ENCODE data around the gene PLEKHD1. TPM values are rescaled to one million over a fixed set of nuclear protein-coding genes. Genes with fewer than 3 reads are reported as not detected.

The PLEKHD1 gene
- total and polyA plus RNA-seq, 2 of the 8 experiments (the other 6 are each of a cell fraction or from before 2014, with no cell fraction given), result 0.24 to 0.48 TPM

GRCh38 chr14:69538766-69539165 lies 54.2 kb downstream of the PLEKHD1 start (continued):
- TF ChIP-seq, protein P1, sequence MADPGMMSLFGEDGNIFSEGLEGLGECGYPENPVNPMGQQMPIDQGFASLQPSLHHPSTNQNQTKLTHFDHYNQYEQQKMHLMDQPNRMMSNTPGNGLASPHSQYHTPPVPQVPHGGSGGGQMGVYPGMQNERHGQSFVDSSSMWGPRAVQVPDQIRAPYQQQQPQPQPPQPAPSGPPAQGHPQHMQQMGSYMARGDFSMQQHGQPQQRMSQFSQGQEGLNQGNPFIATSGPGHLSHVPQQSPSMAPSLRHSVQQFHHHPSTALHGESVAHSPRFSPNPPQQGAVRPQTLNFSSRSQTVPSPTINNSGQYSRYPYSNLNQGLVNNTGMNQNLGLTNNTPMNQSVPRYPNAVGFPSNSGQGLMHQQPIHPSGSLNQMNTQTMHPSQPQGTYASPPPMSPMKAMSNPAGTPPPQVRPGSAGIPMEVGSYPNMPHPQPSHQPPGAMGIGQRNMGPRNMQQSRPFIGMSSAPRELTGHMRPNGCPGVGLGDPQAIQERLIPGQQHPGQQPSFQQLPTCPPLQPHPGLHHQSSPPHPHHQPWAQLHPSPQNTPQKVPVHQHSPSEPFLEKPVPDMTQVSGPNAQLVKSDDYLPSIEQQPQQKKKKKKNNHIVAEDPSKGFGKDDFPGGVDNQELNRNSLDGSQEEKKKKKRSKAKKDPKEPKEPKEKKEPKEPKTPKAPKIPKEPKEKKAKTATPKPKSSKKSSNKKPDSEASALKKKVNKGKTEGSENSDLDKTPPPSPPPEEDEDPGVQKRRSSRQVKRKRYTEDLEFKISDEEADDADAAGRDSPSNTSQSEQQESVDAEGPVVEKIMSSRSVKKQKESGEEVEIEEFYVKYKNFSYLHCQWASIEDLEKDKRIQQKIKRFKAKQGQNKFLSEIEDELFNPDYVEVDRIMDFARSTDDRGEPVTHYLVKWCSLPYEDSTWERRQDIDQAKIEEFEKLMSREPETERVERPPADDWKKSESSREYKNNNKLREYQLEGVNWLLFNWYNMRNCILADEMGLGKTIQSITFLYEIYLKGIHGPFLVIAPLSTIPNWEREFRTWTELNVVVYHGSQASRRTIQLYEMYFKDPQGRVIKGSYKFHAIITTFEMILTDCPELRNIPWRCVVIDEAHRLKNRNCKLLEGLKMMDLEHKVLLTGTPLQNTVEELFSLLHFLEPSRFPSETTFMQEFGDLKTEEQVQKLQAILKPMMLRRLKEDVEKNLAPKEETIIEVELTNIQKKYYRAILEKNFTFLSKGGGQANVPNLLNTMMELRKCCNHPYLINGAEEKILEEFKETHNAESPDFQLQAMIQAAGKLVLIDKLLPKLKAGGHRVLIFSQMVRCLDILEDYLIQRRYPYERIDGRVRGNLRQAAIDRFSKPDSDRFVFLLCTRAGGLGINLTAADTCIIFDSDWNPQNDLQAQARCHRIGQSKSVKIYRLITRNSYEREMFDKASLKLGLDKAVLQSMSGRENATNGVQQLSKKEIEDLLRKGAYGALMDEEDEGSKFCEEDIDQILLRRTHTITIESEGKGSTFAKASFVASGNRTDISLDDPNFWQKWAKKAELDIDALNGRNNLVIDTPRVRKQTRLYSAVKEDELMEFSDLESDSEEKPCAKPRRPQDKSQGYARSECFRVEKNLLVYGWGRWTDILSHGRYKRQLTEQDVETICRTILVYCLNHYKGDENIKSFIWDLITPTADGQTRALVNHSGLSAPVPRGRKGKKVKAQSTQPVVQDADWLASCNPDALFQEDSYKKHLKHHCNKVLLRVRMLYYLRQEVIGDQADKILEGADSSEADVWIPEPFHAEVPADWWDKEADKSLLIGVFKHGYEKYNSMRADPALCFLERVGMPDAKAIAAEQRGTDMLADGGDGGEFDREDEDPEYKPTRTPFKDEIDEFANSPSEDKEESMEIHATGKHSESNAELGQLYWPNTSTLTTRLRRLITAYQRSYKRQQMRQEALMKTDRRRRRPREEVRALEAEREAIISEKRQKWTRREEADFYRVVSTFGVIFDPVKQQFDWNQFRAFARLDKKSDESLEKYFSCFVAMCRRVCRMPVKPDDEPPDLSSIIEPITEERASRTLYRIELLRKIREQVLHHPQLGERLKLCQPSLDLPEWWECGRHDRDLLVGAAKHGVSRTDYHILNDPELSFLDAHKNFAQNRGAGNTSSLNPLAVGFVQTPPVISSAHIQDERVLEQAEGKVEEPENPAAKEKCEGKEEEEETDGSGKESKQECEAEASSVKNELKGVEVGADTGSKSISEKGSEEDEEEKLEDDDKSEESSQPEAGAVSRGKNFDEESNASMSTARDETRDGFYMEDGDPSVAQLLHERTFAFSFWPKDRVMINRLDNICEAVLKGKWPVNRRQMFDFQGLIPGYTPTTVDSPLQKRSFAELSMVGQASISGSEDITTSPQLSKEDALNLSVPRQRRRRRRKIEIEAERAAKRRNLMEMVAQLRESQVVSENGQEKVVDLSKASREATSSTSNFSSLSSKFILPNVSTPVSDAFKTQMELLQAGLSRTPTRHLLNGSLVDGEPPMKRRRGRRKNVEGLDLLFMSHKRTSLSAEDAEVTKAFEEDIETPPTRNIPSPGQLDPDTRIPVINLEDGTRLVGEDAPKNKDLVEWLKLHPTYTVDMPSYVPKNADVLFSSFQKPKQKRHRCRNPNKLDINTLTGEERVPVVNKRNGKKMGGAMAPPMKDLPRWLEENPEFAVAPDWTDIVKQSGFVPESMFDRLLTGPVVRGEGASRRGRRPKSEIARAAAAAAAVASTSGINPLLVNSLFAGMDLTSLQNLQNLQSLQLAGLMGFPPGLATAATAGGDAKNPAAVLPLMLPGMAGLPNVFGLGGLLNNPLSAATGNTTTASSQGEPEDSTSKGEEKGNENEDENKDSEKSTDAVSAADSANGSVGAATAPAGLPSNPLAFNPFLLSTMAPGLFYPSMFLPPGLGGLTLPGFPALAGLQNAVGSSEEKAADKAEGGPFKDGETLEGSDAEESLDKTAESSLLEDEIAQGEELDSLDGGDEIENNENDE (IDR thresholded peaks at IDR 0.05; ENCODE audit: insufficient replicate concordance, low read length), result no peak
- no peak for TF ChIP-seq NRF1 (IDR thresholded peaks at IDR 0.05; ENCODE audit: low read depth, low read length)
- TF ChIP-seq TAF7 (optimal IDR thresholded peaks at IDR 0.05; ENCODE audit: borderline replicate concordance, low read depth, low read length), result no peak
- TF ChIP-seq TBP (IDR thresholded peaks at IDR 0.05; ENCODE audit: low read depth, low read length), result no peak
- no peak for TF ChIP-seq POU5F1 (IDR thresholded peaks at IDR 0.05; ENCODE audit: low read depth, low read length)
- TF ChIP-seq MAFK (IDR thresholded peaks at IDR 0.05; ENCODE audit: low read depth, low read length), result no peak
- TF ChIP-seq SAP30 (IDR thresholded peaks at IDR 0.05; ENCODE audit: insufficient read depth, insufficient replicate concordance, low read length), result no peak
